ENCODE data around the gene VKORC1L1. TPM values are rescaled to one million over a fixed set of nuclear protein-coding genes. Genes with fewer than 3 reads are reported as not detected.
"Not testable (repeated sequence)": the region's sequence is repeated elsewhere in the genome, so short reads cannot be mapped to it uniquely, and the experiment has no call there.

The VKORC1L1 gene
- total and polyA plus RNA-seq, 2 donors (not counting 3 experiments of a cell fraction or from before 2014, with no cell fraction given): 14.5 to 36.7 TPM

- intact Hi-C loops (cut with micrococcal nuclease): no loop called here
- ChIA-PET CTCF (interaction anchor here (1.4 kb wide), 1 partner anchor 70 kb away, joined by 3 read pairs; no protein-coding TSS in a partner anchor), POLR2A (no interaction called here)
- H3K9me1 ChIP-seq (replicated peaks; ENCODE audit: control insufficient read depth, extremely low read depth, insufficient read depth, low read length): no peaks in the 10 kb centered on the region
- no peak overlapping the region for H3K27ac ChIP-seq (ENCODE audit: insufficient read depth, low read depth, low read length)
- DNase-seq (ENCODE audit: low read depth, low spot score) (no peak), FAIRE-seq (no peak)
- H3K9me3 ChIP-seq (replicated peaks; ENCODE audit: control insufficient read depth, insufficient read depth, low read length): no peaks in the 10 kb centered on the region
- H3K36me3 ChIP-seq (ENCODE audit: control insufficient read depth in 2 of 2, extremely low read depth in 1 of 2, insufficient read depth in 2 of 2, low read length in 2 of 2): no peaks in the 10 kb centered on the region
- BruUV-seq (replicated peaks): no TSS peak
- no peak overlapping the region for H3K4me3 ChIP-seq (replicated peaks in 1 of 3; ENCODE audit: insufficient read depth in 1 of 3, low read depth in 1 of 3, low read length in 3 of 3)
- TF ChIP-seq MYC (IDR thresholded peaks at IDR 0.05; ENCODE audit: low read depth, low read length) (no peak), CTCF (IDR thresholded peaks at IDR 0.05; ENCODE audit: extremely low read depth in 1 of 2, insufficient read depth in 1 of 2, low read depth in 1 of 2, low read length in 2 of 2) (peak in 1 of 2 donors; percentile 24)
- dilution Hi-C loops (cut with MboI; ENCODE audit: extremely low pct_ligation_motif_present, low sequenced_read_pairs): no loop called here
- H3K9ac ChIP-seq (replicated peaks; ENCODE audit: extremely low read depth, insufficient read depth, low read length): no peak overlapping the region
- H3K79me2 ChIP-seq (ENCODE audit: control insufficient read depth, insufficient read depth, low read length): no peaks in the 10 kb centered on the region
- no peak overlapping the region for H3K4me2 ChIP-seq (ENCODE audit: insufficient read depth, low read length)
- H3K4me1 ChIP-seq (ENCODE audit: control insufficient read depth, extremely low read depth, insufficient read depth, low read length): no peaks in the 10 kb centered on the region
- no peaks in the 10 kb centered on the region for H3K27me3 ChIP-seq (ENCODE audit: control insufficient read depth in 2 of 2, insufficient read depth in 2 of 2, low read length in 2 of 2)
- no peaks in the 10 kb centered on the region for H4K20me1 ChIP-seq (replicated peaks; ENCODE audit: control insufficient read depth, extremely low read depth, insufficient read depth, low read length)
- no peak overlapping the region for H2AFZ ChIP-seq (ENCODE audit: low read depth, low read length)
Measured at GRCh38 chr7:65840446-65840845, 32.4 kb upstream of the VKORC1L1 start.

DNA sequence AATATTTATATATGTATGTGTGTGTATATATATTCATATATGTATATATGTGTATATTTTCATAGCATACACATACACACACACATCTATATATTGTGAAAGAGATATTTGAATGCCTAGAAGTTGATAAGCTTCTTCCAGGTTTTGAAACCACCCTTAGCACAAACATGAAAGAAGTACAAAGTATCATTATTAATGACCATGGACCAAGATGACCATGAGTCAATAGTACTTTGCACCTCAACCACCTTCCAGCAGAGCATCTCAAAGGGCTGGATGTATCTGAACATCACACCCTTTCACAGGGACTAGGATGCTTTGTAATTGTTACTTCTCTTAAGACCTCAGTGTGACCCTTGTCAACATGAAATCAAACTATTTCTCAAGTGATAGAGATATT, 29.3 kb upstream of the VKORC1L1 start:
- H3K9me1 ChIP-seq (replicated peaks; ENCODE audit: control insufficient read depth, extremely low read depth, insufficient read depth, low read length); H3K27me3 ChIP-seq (ENCODE audit: control insufficient read depth in 2 of 2, insufficient read depth in 2 of 2, low read length in 2 of 2); H3K27ac ChIP-seq (ENCODE audit: insufficient read depth, low read depth, low read length); H3K9ac ChIP-seq (replicated peaks; ENCODE audit: extremely low read depth, insufficient read depth, low read length); DNase-seq (ENCODE audit: low read depth, low spot score); H3K79me2 ChIP-seq (ENCODE audit: control insufficient read depth, insufficient read depth, low read length); H3K4me2 ChIP-seq (ENCODE audit: insufficient read depth, low read length); dilution Hi-C loops (cut with MboI; ENCODE audit: extremely low pct_ligation_motif_present, low sequenced_read_pairs); H3K4me3 ChIP-seq (replicated peaks in 1 of 3; ENCODE audit: insufficient read depth in 1 of 3, low read depth in 1 of 3, low read length in 3 of 3); H2AFZ ChIP-seq (ENCODE audit: low read depth, low read length); H4K20me1 ChIP-seq (replicated peaks; ENCODE audit: control insufficient read depth, extremely low read depth, insufficient read depth, low read length); BruUV-seq (replicated peaks); H3K36me3 ChIP-seq (ENCODE audit: control insufficient read depth in 2 of 2, extremely low read depth in 1 of 2, insufficient read depth in 2 of 2, low read length in 2 of 2); H3K4me1 ChIP-seq (ENCODE audit: control insufficient read depth, extremely low read depth, insufficient read depth, low read length); H3K9me3 ChIP-seq (replicated peaks; ENCODE audit: control insufficient read depth, insufficient read depth, low read length); intact Hi-C loops (cut with micrococcal nuclease); POLR2A ChIA-PET; CTCF ChIA-PET: not testable (repeated sequence)
- peak; percentile 35 for FAIRE-seq

All from endothelial cell of umbilical vein (primary cell).